ENCODE measurements around the gene PARL.

Gene PARL

GRCh38 chr3:183854318-183855035 is 30.2 kb downstream of the PARL start:
- no peak for DNase-seq (ENCODE audit: low spot score)

GRCh38 chr3:183845608-183846288 is 38.9 kb downstream of the PARL start:
- no peak for DNase-seq (ENCODE audit: low spot score)

GRCh38 chr3:183845090-183845489 is 39.6 kb downstream of the PARL start:
- DNase-seq (ENCODE audit: low spot score), result no peak

- DNase-seq (ENCODE audit: low spot score), result peak; percentile 91
Measured at GRCh38 chr3:183844606-183845005, 40.1 kb downstream of the PARL start.

- DNase-seq (ENCODE audit: low spot score), result no peak
Measured at GRCh38 chr3:183839751-183840150, 44.9 kb downstream of the PARL start.

GRCh38 chr3:183837894-183838293 is 46.8 kb downstream of the PARL start:
- DNase-seq (ENCODE audit: low spot score), result no peak

- DNase-seq (ENCODE audit: low spot score), result no peak
Measured at GRCh38 chr3:183837390-183837789, 47.3 kb downstream of the PARL start.

GRCh38 chr3:183833516-183833915 is 51.2 kb downstream of the PARL start:
- DNase-seq (ENCODE audit: low spot score), result no peak

GRCh38 chr3:183830187-183830586 is 54.5 kb downstream of the PARL start:
- DNase-seq (ENCODE audit: low spot score), result no peak

- no peak for DNase-seq (ENCODE audit: low spot score)
Measured at GRCh38 chr3:183829466-183829865, 55.2 kb downstream of the PARL start.

GRCh38 chr3:183828538-183828870 is 56.2 kb downstream of the PARL start:
- DNase-seq (ENCODE audit: low spot score), result no peak

GRCh38 chr3:183827809-183828537 is 56.7 kb downstream of the PARL start:
- DNase-seq (ENCODE audit: low spot score), result no peak

- DNase-seq (ENCODE audit: low spot score), result no peak
Measured at GRCh38 chr3:183826448-183827250, 58.0 kb downstream of the PARL start.

GRCh38 chr3:183825456-183826161 is 59.1 kb downstream of the PARL start, which contains the start of gene MAP6D1:
TSS of gene MAP6D1 (minus strand) at chr3:183825577. CDS start at chr3:183825547, 30 bp downstream.
- peak; percentile 33 for DNase-seq (ENCODE audit: low spot score)

GRCh38 chr3:183824761-183825455 is 59.8 kb downstream of the PARL start:
- DNase-seq (ENCODE audit: low spot score), result no peak

- no peak for DNase-seq (ENCODE audit: low spot score)
Measured at GRCh38 chr3:183823963-183824362, 60.7 kb downstream of the PARL start.

- DNase-seq (ENCODE audit: low spot score), result no peak
Measured at GRCh38 chr3:183822631-183823030, 62.0 kb downstream of the PARL start.

- DNase-seq (ENCODE audit: low spot score), result no peak
Measured at GRCh38 chr3:183819831-183820230, 64.8 kb downstream of the PARL start.

- no peak for DNase-seq (ENCODE audit: low spot score)
Measured at GRCh38 chr3:183818706-183819624, 65.7 kb downstream of the PARL start.

Data from COLO829 (cell line).